K562 (cell line): ENCODE data around the gene MAGI2. TPM values are rescaled to one million over a fixed set of nuclear protein-coding genes. Genes with fewer than 3 reads are reported as not detected.

Experiments used
- CHD7 ChIP-seq: fragments of 200-600 bp; sonication (generic); IDR thresholded peaks from one replicate; pipeline ENCODE4 v1.6.1; 2012; ENCODE audit warnings: mild to moderate bottlenecking, low read depth, low read length, inconsistent platforms
- DMBX1 ChIP-seq: fragments of 250-450 bp; sonication (Bioruptor Pico); IDR thresholded peaks from 2 replicates; pipeline ENCODE4 v1.8.0; 2022; ENCODE audit warnings: inconsistent platforms, mild to moderate bottlenecking, moderate library complexity, borderline replicate concordance
- HDAC6 ChIP-seq: IDR thresholded peaks from 2 replicates; pipeline ENCODE4 v1.6.1; 2012; ENCODE audit warnings: low read depth, mild to moderate bottlenecking, control low read depth, inconsistent platforms, low read length, moderate library complexity
- HNRNPUL1 ChIP-seq: fragments of 200-400 bp; formaldehyde crosslinking; IDR thresholded peaks from 2 replicates; pipeline ENCODE4 v1.6.1; 2017; ENCODE audit warnings: low read length
- PKNOX1 ChIP-seq: fragments of 450-650 bp; IDR thresholded peaks from 2 replicates; pipeline ENCODE4 v1.6.1; 2016
- SFPQ ChIP-seq: fragments of 200-400 bp; formaldehyde crosslinking; IDR thresholded peaks from 2 replicates; pipeline ENCODE4 v1.6.1; 2017; ENCODE audit warnings: mild to moderate bottlenecking, low read depth, low read length, moderate library complexity
- polyA plus RNA-seq, 8 experiments: library from polyadenylated mRNA; depleted of rRNA in 4 of 8; stranded (reverse) in 5 of 8; unstranded in 3 of 8; fragments of >200 nt; fragmentation: Nextera tagmentation in 2 of 8; fragmentation: Illumina TruSeq in 1 of 8; extraction: Ambion mirVana in 2 of 8; extraction: Trizol in 1 of 8; gene quantifications; 2 replicates each; pipeline versions ENCODE4 v1.2.1 to v1.2.3, GENCODE V29; 2011 to 2014; ENCODE audit warnings: inconsistent platforms in 1 of 8, missing spikeins in 1 of 8
- total RNA-seq, 7 experiments: library from RNA; depleted of rRNA in 6 of 7; stranded (reverse); fragments of >200 nt in 6 of 7; fragmentation: Illumina TruSeq in 2 of 7; extraction: Trizol in 2 of 7; gene quantifications; 2 replicates each; pipeline versions ENCODE4 v1.2.1 to v1.2.3, GENCODE V29; 2011 to 2021; ENCODE audit warnings: low replicate concordance in 1 of 7
- TF ChIP-seq, protein P1 (sequence below): sonication (generic); formaldehyde crosslinking; IDR thresholded peaks from 2 replicates; pipeline ENCODE4 v1.8.0; 2023; ENCODE audit warnings: mild to moderate bottlenecking, missing genetic modification reagents

The MAGI2 gene
- total and polyA plus RNA-seq, 9 of the 15 experiments (the other 6 are each of a cell fraction or from before 2014, with no cell fraction given), result 0.27 to 1.4 (median 0.70) TPM

DNA sequence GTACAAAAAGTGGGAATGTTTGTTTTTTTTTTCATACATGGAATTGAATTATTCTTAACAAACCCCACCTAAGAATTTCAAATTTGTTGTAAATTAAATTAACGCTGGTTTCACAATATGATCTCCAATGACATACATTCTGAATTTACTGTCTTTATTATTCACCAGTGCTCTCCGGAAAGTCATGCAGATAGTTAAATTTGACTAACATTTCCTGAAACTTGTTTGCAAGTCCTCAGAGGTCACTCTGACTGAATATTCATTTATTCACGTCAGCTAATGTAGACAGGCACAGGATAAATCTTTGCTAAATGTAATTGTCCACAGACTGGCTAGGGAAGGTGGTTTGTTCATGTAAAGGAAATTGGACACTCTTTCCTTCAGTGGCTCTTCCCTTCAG, 924.5 kb downstream of the MAGI2 start (continued):
- TF ChIP-seq PKNOX1 (no peak), CHD7 (no peak), DMBX1 (CRISPR knock-in tag) (no peak), SFPQ (no peak), HNRNPUL1 (no peak), HDAC6 (no peak)
- TF ChIP-seq, protein P1, sequence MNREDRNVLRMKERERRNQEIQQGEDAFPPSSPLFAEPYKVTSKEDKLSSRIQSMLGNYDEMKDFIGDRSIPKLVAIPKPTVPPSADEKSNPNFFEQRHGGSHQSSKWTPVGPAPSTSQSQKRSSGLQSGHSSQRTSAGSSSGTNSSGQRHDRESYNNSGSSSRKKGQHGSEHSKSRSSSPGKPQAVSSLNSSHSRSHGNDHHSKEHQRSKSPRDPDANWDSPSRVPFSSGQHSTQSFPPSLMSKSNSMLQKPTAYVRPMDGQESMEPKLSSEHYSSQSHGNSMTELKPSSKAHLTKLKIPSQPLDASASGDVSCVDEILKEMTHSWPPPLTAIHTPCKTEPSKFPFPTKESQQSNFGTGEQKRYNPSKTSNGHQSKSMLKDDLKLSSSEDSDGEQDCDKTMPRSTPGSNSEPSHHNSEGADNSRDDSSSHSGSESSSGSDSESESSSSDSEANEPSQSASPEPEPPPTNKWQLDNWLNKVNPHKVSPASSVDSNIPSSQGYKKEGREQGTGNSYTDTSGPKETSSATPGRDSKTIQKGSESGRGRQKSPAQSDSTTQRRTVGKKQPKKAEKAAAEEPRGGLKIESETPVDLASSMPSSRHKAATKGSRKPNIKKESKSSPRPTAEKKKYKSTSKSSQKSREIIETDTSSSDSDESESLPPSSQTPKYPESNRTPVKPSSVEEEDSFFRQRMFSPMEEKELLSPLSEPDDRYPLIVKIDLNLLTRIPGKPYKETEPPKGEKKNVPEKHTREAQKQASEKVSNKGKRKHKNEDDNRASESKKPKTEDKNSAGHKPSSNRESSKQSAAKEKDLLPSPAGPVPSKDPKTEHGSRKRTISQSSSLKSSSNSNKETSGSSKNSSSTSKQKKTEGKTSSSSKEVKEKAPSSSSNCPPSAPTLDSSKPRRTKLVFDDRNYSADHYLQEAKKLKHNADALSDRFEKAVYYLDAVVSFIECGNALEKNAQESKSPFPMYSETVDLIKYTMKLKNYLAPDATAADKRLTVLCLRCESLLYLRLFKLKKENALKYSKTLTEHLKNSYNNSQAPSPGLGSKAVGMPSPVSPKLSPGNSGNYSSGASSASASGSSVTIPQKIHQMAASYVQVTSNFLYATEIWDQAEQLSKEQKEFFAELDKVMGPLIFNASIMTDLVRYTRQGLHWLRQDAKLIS (CRISPR knock-in tag), result no peak
